ENCODE results near the gene PRR7.
A peak's percentile ranks its signal among the peaks of the same experiment; 100 is the strongest.

Gene PRR7

GRCh38 chr5:177453852-177454396 lies 7.3 kb downstream of the PRR7 start:
- DNase-seq, result peak; percentile 77

- peak; percentile 93 for DNase-seq
Measured at GRCh38 chr5:177454397-177455035, 7.9 kb downstream of the PRR7 start.

- DNase-seq, result peak; percentile 86
Measured at GRCh38 chr5:177455036-177455660, 8.5 kb downstream of the PRR7 start.

GRCh38 chr5:177455661-177456590 lies 9.3 kb downstream of the PRR7 start:
- peak; percentile 91 for DNase-seq

GRCh38 chr5:177456591-177456964 lies 10.0 kb downstream of the PRR7 start:
- DNase-seq, result no peak

GRCh38 chr5:177456976-177457851 lies 10.6 kb downstream of the PRR7 start:
- peak; percentile 90 for DNase-seq

GRCh38 chr5:177457852-177458681 lies 11.5 kb downstream of the PRR7 start:
- DNase-seq, result no peak

- no peak for DNase-seq
Measured at GRCh38 chr5:177458912-177459350, 12.3 kb downstream of the PRR7 start.

GRCh38 chr5:177459357-177459756 lies 12.7 kb downstream of the PRR7 start:
- DNase-seq, result no peak

GRCh38 chr5:177459819-177460628 lies 13.4 kb downstream of the PRR7 start:
- DNase-seq, result no peak

GRCh38 chr5:177462021-177462670 lies 15.5 kb downstream of the PRR7 start:
- DNase-seq, result peak; percentile 44

GRCh38 chr5:177465044-177465443 lies 18.4 kb downstream of the PRR7 start:
- no peak for DNase-seq

GRCh38 chr5:177466861-177467260 lies 20.2 kb downstream of the PRR7 start:
- no peak for DNase-seq

GRCh38 chr5:177467436-177467835 lies 20.8 kb downstream of the PRR7 start:
- no peak for DNase-seq

GRCh38 chr5:177468329-177468684 lies 21.7 kb downstream of the PRR7 start:
- DNase-seq, result no peak

- peak; percentile 73 for DNase-seq
Measured at GRCh38 chr5:177468685-177469628, 22.3 kb downstream of the PRR7 start.

- DNase-seq, result no peak
Measured at GRCh38 chr5:177469750-177470525, 23.3 kb downstream of the PRR7 start.
